MM.1S (cell line): ENCODE results near the gene FUZ.

Experiments
- DNase-seq: peaks from one replicate; pipeline ENCODE4 v3.0.0-alpha.2; 2015
- H2AFZ ChIP-seq: fragments of 300-600 bp; sonication (generic); 2 replicates; pipeline ENCODE4 v1.6.0; 2016; ENCODE audit warnings: antibody characterized with exemption, low read length
- H3F3A ChIP-seq: fragments of 300-600 bp; sonication (generic); 2 replicates; pipeline ENCODE4 v1.6.1; 2016; ENCODE audit warnings: mild to moderate bottlenecking, antibody characterized with exemption, low read length, moderate library complexity, mixed read lengths; ENCODE audit not compliant: insufficient read depth
- H3K27ac ChIP-seq: fragments of 300-600 bp; sonication (generic); 2 replicates; pipeline ENCODE4 v1.5.1; 2016; ENCODE audit warnings: mild to moderate bottlenecking, low read length
- H3K27me3 ChIP-seq: fragments of 300-600 bp; sonication (generic); replicated peaks from 2 replicates; pipeline ENCODE4 v1.6.0; 2016; ENCODE audit warnings: low read length; ENCODE audit not compliant: insufficient read depth
- H3K36me3 ChIP-seq: fragments of 300-600 bp; sonication (generic); replicated peaks from 2 replicates; pipeline ENCODE4 v1.6.1; 2016; ENCODE audit warnings: mild to moderate bottlenecking, low read length, mixed read lengths; ENCODE audit not compliant: insufficient read depth
- H3K4me1 ChIP-seq: fragments of 300-600 bp; sonication (generic); 2 replicates; pipeline ENCODE4 v1.6.1; 2016; ENCODE audit warnings: low read length, mixed read lengths
- H3K4me2 ChIP-seq: fragments of 300-600 bp; sonication (generic); 2 replicates; pipeline ENCODE4 v1.6.0; 2016; ENCODE audit warnings: low read depth, low read length
- H3K4me3 ChIP-seq: fragments of 300-600 bp; sonication (generic); 2 replicates; pipeline ENCODE4 v1.5.1; 2016; ENCODE audit warnings: low read length, mixed read lengths
- H3K79me2 ChIP-seq: fragments of 300-600 bp; sonication (generic); 2 replicates; pipeline ENCODE4 v1.6.1; 2016; ENCODE audit warnings: mixed run types, low read length, mixed read lengths
- H3K9ac ChIP-seq: fragments of 300-600 bp; sonication (generic); 2 replicates; pipeline ENCODE4 v1.6.1; 2016; ENCODE audit warnings: low read length, mixed read lengths
- H3K9me2 ChIP-seq: fragments of 300-600 bp; sonication (generic); replicated peaks from 2 replicates; pipeline ENCODE4 v1.6.1; 2016; ENCODE audit warnings: mild to moderate bottlenecking, low read length, mixed read lengths; ENCODE audit not compliant: insufficient read depth
- H3K9me3 ChIP-seq: fragments of 300-600 bp; sonication (generic); replicated peaks from 2 replicates; pipeline ENCODE4 v1.6.1; 2016; ENCODE audit warnings: mild to moderate bottlenecking, low read length, mixed read lengths; ENCODE audit not compliant: insufficient read depth
- H4K20me1 ChIP-seq: fragments of 300-600 bp; sonication (generic); 2 replicates; pipeline ENCODE4 v1.6.1; 2016; ENCODE audit warnings: mild to moderate bottlenecking, low read length, moderate library complexity, mixed read lengths; ENCODE audit not compliant: insufficient read depth
- EZH2 ChIP-seq: fragments of 300-600 bp; sonication (generic); optimal IDR thresholded peaks from 2 replicates; pipeline ENCODE3; 2017; ENCODE audit warnings: low read depth, mild to moderate bottlenecking, antibody characterized with exemption, low read length, mixed read lengths
- EZH2phosphoT487 ChIP-seq: fragments of 300-600 bp; sonication (generic); IDR thresholded peaks from 2 replicates; pipeline ENCODE4 v1.6.1; 2018; ENCODE audit warnings: antibody characterized with exemption, low read length
- TF ChIP-seq, protein P1 (sequence below): fragments of 300-600 bp; sonication (generic); IDR thresholded peaks from 2 replicates; pipeline ENCODE4 v1.5.1; 2016; ENCODE audit warnings: antibody characterized with exemption, low read length, mixed read lengths

The FUZ gene

GRCh38 chr19:49861107-49861506 is 48.0 kb upstream of the FUZ start:
- H3K4me3 ChIP-seq, result no peak overlapping the region
- no peak overlapping the region for H3K27ac ChIP-seq
- H4K20me1 ChIP-seq, result no peaks in the 10 kb centered on the region

GRCh38 chr19:49860336-49861102 is 47.4 kb upstream of the FUZ start:
- no peaks in the 10 kb centered on the region for H3K4me1 ChIP-seq
- peaks cover 7% of the 10 kb centered on the region for H3K36me3 ChIP-seq
- no peaks in the 10 kb centered on the region for H3K27me3 ChIP-seq
- DNase-seq, result no peak
- no peaks in the 10 kb centered on the region for H4K20me1 ChIP-seq
- H3K79me2 ChIP-seq, result peaks cover 24% of the 10 kb centered on the region
- TF ChIP-seq EZH2 (no peak), EZH2phosphoT487 (no peak)
- TF ChIP-seq, protein P1, sequence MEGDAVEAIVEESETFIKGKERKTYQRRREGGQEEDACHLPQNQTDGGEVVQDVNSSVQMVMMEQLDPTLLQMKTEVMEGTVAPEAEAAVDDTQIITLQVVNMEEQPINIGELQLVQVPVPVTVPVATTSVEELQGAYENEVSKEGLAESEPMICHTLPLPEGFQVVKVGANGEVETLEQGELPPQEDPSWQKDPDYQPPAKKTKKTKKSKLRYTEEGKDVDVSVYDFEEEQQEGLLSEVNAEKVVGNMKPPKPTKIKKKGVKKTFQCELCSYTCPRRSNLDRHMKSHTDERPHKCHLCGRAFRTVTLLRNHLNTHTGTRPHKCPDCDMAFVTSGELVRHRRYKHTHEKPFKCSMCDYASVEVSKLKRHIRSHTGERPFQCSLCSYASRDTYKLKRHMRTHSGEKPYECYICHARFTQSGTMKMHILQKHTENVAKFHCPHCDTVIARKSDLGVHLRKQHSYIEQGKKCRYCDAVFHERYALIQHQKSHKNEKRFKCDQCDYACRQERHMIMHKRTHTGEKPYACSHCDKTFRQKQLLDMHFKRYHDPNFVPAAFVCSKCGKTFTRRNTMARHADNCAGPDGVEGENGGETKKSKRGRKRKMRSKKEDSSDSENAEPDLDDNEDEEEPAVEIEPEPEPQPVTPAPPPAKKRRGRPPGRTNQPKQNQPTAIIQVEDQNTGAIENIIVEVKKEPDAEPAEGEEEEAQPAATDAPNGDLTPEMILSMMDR, result no peak
- no peak overlapping the region for H3K4me3 ChIP-seq
- no peak overlapping the region for H2AFZ ChIP-seq
- no peak overlapping the region for H3K4me2 ChIP-seq
- no peak overlapping the region for H3K9ac ChIP-seq
- H3K27ac ChIP-seq, result no peak overlapping the region
- H3K9me2 ChIP-seq, result no peaks in the 10 kb centered on the region
- H3K9me3 ChIP-seq, result no peaks in the 10 kb centered on the region
- 0 out of 2 replicates have a peak, but pooled peaks cover 2% of the 10 kb centered on the region for H3F3A ChIP-seq

More at GRCh38 chr19:49861107-49861506, 48.0 kb upstream of the FUZ start:
- TF ChIP-seq EZH2 (no peak), EZH2phosphoT487 (no peak)
- TF ChIP-seq, protein P1, result no peak
- no peaks in the 10 kb centered on the region for H3K9me3 ChIP-seq
- no peak overlapping the region for H2AFZ ChIP-seq
- H3K27me3 ChIP-seq, result no peaks in the 10 kb centered on the region
- no peak overlapping the region for H3K9ac ChIP-seq
- no peak overlapping the region for H3K4me2 ChIP-seq
- H3F3A ChIP-seq, result no peaks in the 10 kb centered on the region
- no peak for DNase-seq
- H3K79me2 ChIP-seq, result peaks cover 30% of the 10 kb centered on the region
- no peaks in the 10 kb centered on the region for H3K9me2 ChIP-seq
- H3K4me1 ChIP-seq, result peaks cover 3% of the 10 kb centered on the region; the same call in 1 of the 2 replicates
- H3K36me3 ChIP-seq, result peaks cover 7% of the 10 kb centered on the region

- Histone ChIP-seq H3K4me1 (no peaks in the 10 kb centered on the region), H2AFZ (no peak overlapping the region), H3K4me3 (no peak overlapping the region), H3K9ac (no peak overlapping the region), H3F3A (peaks cover 7% of the 10 kb centered on the region; the same call in 1 of the 2 replicates), H3K36me3 (peaks cover 7% of the 10 kb centered on the region), H3K27me3 (no peaks in the 10 kb centered on the region), H4K20me1 (no peaks in the 10 kb centered on the region), H3K9me2 (no peaks in the 10 kb centered on the region), H3K27ac (no peak overlapping the region), H3K79me2 (peaks cover 17% of the 10 kb centered on the region), H3K9me3 (no peaks in the 10 kb centered on the region), H3K4me2 (no peak overlapping the region)
- DNase-seq, result no peak
- TF ChIP-seq, protein P1, result no peak
- TF ChIP-seq EZH2phosphoT487, result no peak
- TF ChIP-seq EZH2, result no peak
Observed at GRCh38 chr19:49859682-49860335, 46.7 kb upstream of the FUZ start.
